ENCODE data around the gene KIF6.

The KIF6 gene

DNA sequence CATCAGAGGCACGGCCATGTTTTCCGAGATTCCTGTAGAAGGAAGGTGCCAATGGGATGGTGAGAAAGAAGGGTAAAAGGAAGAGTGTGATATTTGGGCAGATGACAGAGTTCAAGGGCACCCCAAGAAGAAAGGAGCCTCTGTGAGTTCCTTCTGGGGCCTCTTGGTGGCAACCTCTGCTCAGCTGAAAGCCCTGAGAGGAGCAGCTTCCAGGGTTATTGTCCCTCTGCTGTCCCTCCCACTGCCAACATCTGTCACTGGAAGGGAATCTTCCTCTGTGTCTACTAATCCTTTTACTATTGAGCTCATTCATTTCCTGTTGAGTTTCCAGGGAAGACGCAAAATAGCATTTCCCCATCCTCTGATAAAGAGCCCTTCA is 362.7 kb downstream of the KIF6 start:
- H3K4me3 ChIP-seq (ENCODE audit: low read length), result no peak overlapping the region
- no peak for DNase-seq (ENCODE audit: low read depth)
- TF ChIP-seq, protein P1, sequence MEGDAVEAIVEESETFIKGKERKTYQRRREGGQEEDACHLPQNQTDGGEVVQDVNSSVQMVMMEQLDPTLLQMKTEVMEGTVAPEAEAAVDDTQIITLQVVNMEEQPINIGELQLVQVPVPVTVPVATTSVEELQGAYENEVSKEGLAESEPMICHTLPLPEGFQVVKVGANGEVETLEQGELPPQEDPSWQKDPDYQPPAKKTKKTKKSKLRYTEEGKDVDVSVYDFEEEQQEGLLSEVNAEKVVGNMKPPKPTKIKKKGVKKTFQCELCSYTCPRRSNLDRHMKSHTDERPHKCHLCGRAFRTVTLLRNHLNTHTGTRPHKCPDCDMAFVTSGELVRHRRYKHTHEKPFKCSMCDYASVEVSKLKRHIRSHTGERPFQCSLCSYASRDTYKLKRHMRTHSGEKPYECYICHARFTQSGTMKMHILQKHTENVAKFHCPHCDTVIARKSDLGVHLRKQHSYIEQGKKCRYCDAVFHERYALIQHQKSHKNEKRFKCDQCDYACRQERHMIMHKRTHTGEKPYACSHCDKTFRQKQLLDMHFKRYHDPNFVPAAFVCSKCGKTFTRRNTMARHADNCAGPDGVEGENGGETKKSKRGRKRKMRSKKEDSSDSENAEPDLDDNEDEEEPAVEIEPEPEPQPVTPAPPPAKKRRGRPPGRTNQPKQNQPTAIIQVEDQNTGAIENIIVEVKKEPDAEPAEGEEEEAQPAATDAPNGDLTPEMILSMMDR (conservative IDR thresholded peaks at IDR 0.05; ENCODE audit: low read depth, low read length), result peak; percentile 32

DNA sequence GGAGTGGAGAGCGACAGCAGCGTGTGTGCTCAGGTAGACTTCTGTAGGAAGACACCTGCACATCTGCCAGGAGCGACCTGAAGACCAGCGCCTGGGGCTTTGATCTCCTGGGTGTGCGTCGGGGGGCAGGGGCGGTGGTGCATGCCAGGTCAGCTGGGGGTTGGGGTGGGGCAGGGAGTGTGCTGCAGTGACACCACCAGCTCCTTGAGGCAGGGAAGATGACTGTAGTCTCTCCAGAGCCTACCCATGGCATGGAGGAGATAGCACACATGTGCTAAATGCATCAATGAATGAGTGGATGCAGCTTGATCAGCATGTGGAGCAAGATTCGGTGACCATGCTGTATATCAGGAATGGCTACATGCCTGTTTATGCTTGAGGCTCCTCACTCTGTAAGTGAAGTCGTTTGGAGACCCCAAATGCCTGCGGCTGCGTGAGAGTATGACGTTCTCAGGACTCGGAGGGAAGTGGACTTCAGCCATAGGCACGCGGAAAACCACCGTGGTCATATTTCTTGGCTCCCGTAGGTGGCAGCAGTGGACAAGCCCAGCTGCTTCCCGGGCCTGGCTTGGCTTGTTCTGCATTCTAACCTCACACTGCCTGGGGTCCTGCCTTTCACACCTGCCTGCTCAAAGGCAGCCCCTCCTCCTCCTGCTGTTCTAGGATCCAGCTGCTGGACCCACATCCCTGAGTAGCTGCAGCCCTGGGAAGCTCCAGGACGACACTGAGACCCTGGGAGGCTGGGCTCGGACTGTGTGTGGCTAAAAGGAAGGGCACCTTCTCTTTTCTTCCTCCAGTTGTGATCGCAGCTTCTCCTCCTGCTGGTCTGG is 363.3 kb downstream of the KIF6 start:
- TF ChIP-seq, protein P1 (conservative IDR thresholded peaks at IDR 0.05; ENCODE audit: low read depth, low read length), result peak; percentile 92
- DNase-seq (ENCODE audit: low read depth), result peak; percentile 12
- no peak overlapping the region for H3K4me3 ChIP-seq (ENCODE audit: low read length)

DNA sequence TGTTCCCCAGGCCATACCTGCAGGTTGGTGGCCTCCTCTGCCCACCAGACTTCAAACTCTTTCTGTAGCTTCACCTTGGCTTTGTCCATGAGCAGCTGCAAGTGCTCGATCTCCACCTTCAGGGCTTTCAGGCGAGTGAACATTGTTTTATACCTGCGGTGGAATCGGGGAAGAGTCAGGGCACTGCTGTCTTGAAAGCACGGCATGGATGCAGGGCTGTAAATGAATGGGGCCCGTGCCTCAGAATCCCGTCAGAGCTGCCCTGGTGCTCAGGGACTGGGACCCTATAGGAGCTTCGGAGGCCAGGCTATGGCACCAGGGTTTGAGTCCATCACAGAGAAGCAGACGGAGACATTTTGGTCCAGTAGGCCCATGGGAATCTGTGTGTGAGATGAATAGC is 364.8 kb downstream of the KIF6 start:
- no peak for DNase-seq (ENCODE audit: low read depth)
- TF ChIP-seq, protein P1 (conservative IDR thresholded peaks at IDR 0.05; ENCODE audit: low read depth, low read length), result no peak
- no peak overlapping the region for H3K4me3 ChIP-seq (ENCODE audit: low read length)

DNA sequence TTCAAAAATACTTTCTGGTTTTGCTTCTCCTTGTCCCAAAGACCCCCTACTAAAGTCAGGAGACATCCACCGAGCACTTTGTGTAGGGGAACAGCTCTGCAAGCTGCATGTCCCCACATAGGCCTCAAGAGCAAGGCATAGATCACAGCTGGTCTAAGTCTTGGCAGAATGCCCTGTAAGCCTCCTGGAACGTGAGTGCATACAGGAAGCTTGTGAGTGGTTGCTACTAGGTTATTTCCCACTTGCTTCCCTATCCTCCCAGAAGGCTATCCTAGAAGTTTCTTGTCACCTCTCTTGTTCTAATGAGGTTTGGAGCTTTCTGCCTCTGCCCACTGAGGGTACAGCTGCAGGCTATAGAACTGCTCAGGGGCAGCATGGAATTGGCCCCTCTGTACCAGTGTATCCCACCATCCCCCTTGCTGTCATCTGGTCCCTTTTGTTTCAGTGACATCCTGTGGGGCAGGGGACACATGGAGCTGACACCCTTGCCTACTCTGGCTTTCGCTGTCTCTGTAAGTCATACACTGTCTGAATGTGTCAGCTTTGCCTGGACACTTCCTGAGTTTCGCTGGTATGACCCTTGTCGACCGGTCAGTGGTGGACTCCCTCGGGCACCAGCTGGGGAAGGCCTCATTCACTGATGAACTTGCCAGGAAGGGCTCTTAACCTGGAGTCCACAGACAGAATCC is 367.1 kb downstream of the KIF6 start:
- DNase-seq (ENCODE audit: low read depth), result peak; percentile 73
- H3K4me3 ChIP-seq (ENCODE audit: low read length), result no peak overlapping the region
- TF ChIP-seq, protein P1 (conservative IDR thresholded peaks at IDR 0.05; ENCODE audit: low read depth, low read length), result no peak

DNA sequence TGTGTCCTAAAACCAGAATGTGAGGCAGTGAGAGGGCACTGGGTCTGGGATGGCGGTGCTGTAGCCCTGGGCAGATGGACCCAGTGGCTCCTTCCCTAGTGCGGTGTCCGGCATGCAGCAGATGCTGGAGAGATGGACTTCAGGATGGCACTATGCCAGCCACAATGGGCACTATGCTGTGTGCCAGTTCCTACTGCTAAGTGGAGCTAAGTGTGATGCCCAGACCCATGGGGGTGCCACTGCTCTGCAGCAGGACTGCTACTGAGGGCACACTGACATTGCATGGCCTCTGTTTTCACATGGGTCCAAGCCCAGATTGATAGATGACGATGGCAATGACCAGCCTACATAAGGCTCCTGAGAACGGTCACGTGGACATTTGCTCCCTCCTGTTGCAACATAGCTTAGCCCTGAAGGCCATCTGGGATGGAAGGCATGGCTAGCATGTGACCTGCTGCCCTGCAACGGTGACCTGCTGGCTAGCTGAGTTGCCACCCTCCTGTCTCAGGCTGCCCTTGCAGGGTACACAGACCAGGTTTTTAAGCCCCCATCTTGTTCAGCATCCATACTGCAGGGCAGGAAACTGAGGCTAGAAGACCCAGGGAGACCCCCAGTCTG is 371.4 kb downstream of the KIF6 start:
- no peak for DNase-seq (ENCODE audit: low read depth)
- H3K4me3 ChIP-seq (ENCODE audit: low read length), result no peak overlapping the region
- TF ChIP-seq, protein P1 (conservative IDR thresholded peaks at IDR 0.05; ENCODE audit: low read depth, low read length), result no peak

DNA sequence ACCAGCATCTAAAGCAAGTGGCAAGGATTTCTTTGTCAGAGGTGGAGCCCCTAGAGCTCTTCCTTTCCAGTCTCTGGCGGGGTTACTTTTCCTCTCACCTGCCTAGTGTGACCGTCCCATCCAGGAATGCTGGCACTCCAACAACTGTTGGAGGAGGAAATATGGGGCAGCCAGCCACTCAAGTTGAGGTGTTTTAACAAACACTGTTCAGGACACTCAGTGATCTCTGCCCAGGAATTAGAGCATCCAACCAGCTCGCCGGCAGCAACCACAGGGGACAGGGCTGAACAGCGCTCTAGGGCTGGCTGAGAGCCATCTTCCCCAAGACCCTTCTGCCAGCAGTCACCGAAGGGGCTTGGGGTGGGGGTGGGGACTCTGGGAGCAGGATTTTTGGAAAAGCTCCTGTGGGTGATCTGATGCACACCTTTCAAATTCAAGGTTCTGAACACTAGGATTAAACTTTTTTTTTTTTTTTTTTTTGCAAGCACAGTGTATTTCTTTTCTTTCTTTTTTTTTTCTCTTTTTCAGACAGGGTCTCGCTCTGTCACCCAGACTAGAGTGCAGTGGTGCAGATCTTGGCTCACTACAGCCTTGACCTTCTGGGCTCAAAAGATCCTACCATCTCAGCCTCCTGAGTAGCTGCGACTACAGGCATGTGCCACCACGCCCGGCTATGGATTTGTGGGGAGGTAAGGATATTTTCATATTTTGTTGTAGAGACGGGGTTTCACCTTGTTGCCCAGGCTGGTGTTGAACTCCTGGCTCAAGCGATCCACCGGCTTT is 374.3 kb downstream of the KIF6 start:
- no peak for DNase-seq (ENCODE audit: low read depth)
- TF ChIP-seq, protein P1 (conservative IDR thresholded peaks at IDR 0.05; ENCODE audit: low read depth, low read length), result no peak
- H3K4me3 ChIP-seq (ENCODE audit: low read length), result no peak overlapping the region
